ENCODE measurements around the gene ATP6V0B.

ATP6V0B gene

GRCh38 chr1:44002165-44002564, 27.4 kb downstream of the ATP6V0B start:
- Histone ChIP-seq H3K9me3 (ENCODE audit: insufficient read depth, low read depth, low read length) (no peaks in the 10 kb centered on the region), H3K9ac (ENCODE audit: low read depth, low read length, poor library complexity, severe bottlenecking) (no peak overlapping the region), H2AFZ (ENCODE audit: low read length) (no peak overlapping the region), H4K20me1 (ENCODE audit: insufficient read depth, low read length, poor library complexity, severe bottlenecking) (no peaks in the 10 kb centered on the region), H3K9me2 (replicated peaks; ENCODE audit: low read depth, low read length) (no peaks in the 10 kb centered on the region), H3K4me3 (ENCODE audit: low read length, poor library complexity, severe bottlenecking) (no peak overlapping the region), H3K36me3 (ENCODE audit: insufficient read depth, low read length) (no peaks in the 10 kb centered on the region), H3F3A (ENCODE audit: low read depth) (no peaks in the 10 kb centered on the region), H3K4me2 (ENCODE audit: low read depth, low read length, poor library complexity, severe bottlenecking) (no peak overlapping the region), H3K79me2 (ENCODE audit: insufficient read depth, low read length) (no peaks in the 10 kb centered on the region), H3K27me3 (ENCODE audit: insufficient read depth, low read length, poor library complexity, severe bottlenecking) (no peaks in the 10 kb centered on the region), H3K4me1 (ENCODE audit: insufficient read depth, low read length, poor library complexity, severe bottlenecking) (no peaks in the 10 kb centered on the region)
- TF ChIP-seq EZH2phosphoT487 (IDR thresholded peaks at IDR 0.05; ENCODE audit: borderline replicate concordance) (no peak), CTCF (conservative IDR thresholded peaks at IDR 0.05; ENCODE audit: low read length) (no peak)

- no peak overlapping the region for H3K9ac ChIP-seq (ENCODE audit: low read depth, low read length, poor library complexity, severe bottlenecking)
- H3K9me2 ChIP-seq (replicated peaks; ENCODE audit: low read depth, low read length): no peaks in the 10 kb centered on the region
- H3K9me3 ChIP-seq (ENCODE audit: insufficient read depth, low read depth, low read length): no peaks in the 10 kb centered on the region
- H2AFZ ChIP-seq (ENCODE audit: low read length): no peak overlapping the region
- H3K79me2 ChIP-seq (ENCODE audit: insufficient read depth, low read length): no peaks in the 10 kb centered on the region
- TF ChIP-seq EZH2phosphoT487 (IDR thresholded peaks at IDR 0.05; ENCODE audit: borderline replicate concordance) (no peak), CTCF (conservative IDR thresholded peaks at IDR 0.05; ENCODE audit: low read length) (peak; percentile 44; the same call in 1 of the 2 replicates)
- no peaks in the 10 kb centered on the region for H3F3A ChIP-seq (ENCODE audit: low read depth)
- H3K4me1 ChIP-seq (ENCODE audit: insufficient read depth, low read length, poor library complexity, severe bottlenecking): no peaks in the 10 kb centered on the region
- no peaks in the 10 kb centered on the region for H3K27me3 ChIP-seq (ENCODE audit: insufficient read depth, low read length, poor library complexity, severe bottlenecking)
- H3K4me2 ChIP-seq (ENCODE audit: low read depth, low read length, poor library complexity, severe bottlenecking): no peak overlapping the region
- H3K4me3 ChIP-seq (ENCODE audit: low read length, poor library complexity, severe bottlenecking): no peak overlapping the region
- no peaks in the 10 kb centered on the region for H3K36me3 ChIP-seq (ENCODE audit: insufficient read depth, low read length)
- H4K20me1 ChIP-seq (ENCODE audit: insufficient read depth, low read length, poor library complexity, severe bottlenecking): no peaks in the 10 kb centered on the region
These were observed 27.9 kb downstream of the ATP6V0B start for GRCh38 chr1:44002606-44003157.

GRCh38 chr1:44008259-44008658, 33.5 kb downstream of the ATP6V0B start:
- Histone ChIP-seq H3K9me3 (ENCODE audit: insufficient read depth, low read depth, low read length) (no peaks in the 10 kb centered on the region), H3K27me3 (ENCODE audit: insufficient read depth, low read length, poor library complexity, severe bottlenecking) (no peaks in the 10 kb centered on the region), H3K79me2 (ENCODE audit: insufficient read depth, low read length) (no peaks in the 10 kb centered on the region), H3K9ac (ENCODE audit: low read depth, low read length, poor library complexity, severe bottlenecking) (no peak overlapping the region), H3F3A (ENCODE audit: low read depth) (no peaks in the 10 kb centered on the region), H3K4me2 (ENCODE audit: low read depth, low read length, poor library complexity, severe bottlenecking) (no peak overlapping the region), H3K9me2 (replicated peaks; ENCODE audit: low read depth, low read length) (no peaks in the 10 kb centered on the region), H3K4me1 (ENCODE audit: insufficient read depth, low read length, poor library complexity, severe bottlenecking) (no peaks in the 10 kb centered on the region), H2AFZ (ENCODE audit: low read length) (no peak overlapping the region), H3K4me3 (ENCODE audit: low read length, poor library complexity, severe bottlenecking) (no peak overlapping the region), H4K20me1 (ENCODE audit: insufficient read depth, low read length, poor library complexity, severe bottlenecking) (no peaks in the 10 kb centered on the region), H3K36me3 (ENCODE audit: insufficient read depth, low read length) (no peaks in the 10 kb centered on the region)
- TF ChIP-seq CTCF (conservative IDR thresholded peaks at IDR 0.05; ENCODE audit: low read length) (no peak), EZH2phosphoT487 (IDR thresholded peaks at IDR 0.05; ENCODE audit: borderline replicate concordance) (no peak)

Measured in Loucy (cell line).